ENCODE results near the gene ONECUT3.
A peak's percentile ranks its signal among the peaks of the same experiment; 100 is the strongest.

Gene ONECUT3

GRCh38 chr19:1756705-1757465 is 3.6 kb downstream of the ONECUT3 start:
- Histone ChIP-seq H3K23ac (ENCODE audit: low read length) (no peak overlapping the region), H3K79me2 (ENCODE audit: control insufficient read depth, insufficient read depth, low read length, poor library complexity) (no peaks in the 10 kb centered on the region), H3K18ac (ENCODE audit: low read length) (no peak overlapping the region), H3K4ac (ENCODE audit: low read depth, low read length) (no peak overlapping the region), H2BK12ac (ENCODE audit: low read length) (no peak overlapping the region), H2BK120ac (ENCODE audit: insufficient read depth, low read length, poor library complexity) (no peak overlapping the region), H3K27ac (ENCODE audit: low read depth, low read length) (no peak overlapping the region), H2AK5ac (ENCODE audit: low read length) (no peak overlapping the region), H2BK5ac (ENCODE audit: low read depth, low read length, poor library complexity) (no peak overlapping the region), H3K4me3 (ENCODE audit: low read depth, low read length) (no peak overlapping the region), H4K8ac (ENCODE audit: low read depth, low read length) (no peak overlapping the region), H2AFZ (ENCODE audit: insufficient read depth, low read length, poor library complexity) (no peak overlapping the region), H3K9ac (ENCODE audit: low read length) (no peak overlapping the region), H3K4me2 (ENCODE audit: low read length) (no peak overlapping the region), H3K9me3 (ENCODE audit: insufficient read depth, low read depth, low read length) (peaks cover 13% of the 10 kb centered on the region), H3K27me3 (ENCODE audit: insufficient read depth, low read length) (peaks cover 93% of the 10 kb centered on the region), H3K79me1 (ENCODE audit: low read length) (no peaks in the 10 kb centered on the region), H4K91ac (ENCODE audit: low read depth, low read length) (no peak overlapping the region), H3K4me1 (ENCODE audit: control insufficient read depth in 1 of 2, insufficient read depth in 2 of 2, low read length in 2 of 2) (no peaks in the 10 kb centered on the region), H3K36me3 (ENCODE audit: control insufficient read depth in 1 of 2, insufficient read depth in 2 of 2, low read length in 2 of 2) (no peaks in the 10 kb centered on the region), H4K12ac (ENCODE audit: low read depth, low read length) (no peak overlapping the region), H3K14ac (ENCODE audit: low read length) (no peak overlapping the region)
- no CpG with 5 or more reads among the region's 29 CpGs for WGBS (ENCODE audit: extremely low coverage, insufficient coverage, insufficient read length)
- no peak for DNase-seq

GRCh38 chr19:1757468-1758230 is 4.3 kb downstream of the ONECUT3 start:
- no peak overlapping the region for H2BK12ac ChIP-seq (ENCODE audit: low read length)
- DNase-seq, result no peak
- no peaks in the 10 kb centered on the region for H3K79me1 ChIP-seq (ENCODE audit: low read length)
- no peak overlapping the region for H4K91ac ChIP-seq (ENCODE audit: low read depth, low read length)
- H2BK120ac ChIP-seq (ENCODE audit: insufficient read depth, low read length, poor library complexity), result no peak overlapping the region
- no peak overlapping the region for H3K4me3 ChIP-seq (ENCODE audit: low read depth, low read length)
- H3K18ac ChIP-seq (ENCODE audit: low read length), result no peak overlapping the region
- no peak overlapping the region for H3K4me2 ChIP-seq (ENCODE audit: low read length)
- no peak overlapping the region for H4K12ac ChIP-seq (ENCODE audit: low read depth, low read length)
- H2BK5ac ChIP-seq (ENCODE audit: low read depth, low read length, poor library complexity), result no peak overlapping the region
- H2AFZ ChIP-seq (ENCODE audit: insufficient read depth, low read length, poor library complexity), result no peak overlapping the region
- peaks cover 13% of the 10 kb centered on the region for H3K9me3 ChIP-seq (ENCODE audit: insufficient read depth, low read depth, low read length)
- no peaks in the 10 kb centered on the region for H3K36me3 ChIP-seq (ENCODE audit: control insufficient read depth in 1 of 2, insufficient read depth in 2 of 2, low read length in 2 of 2)
- H3K23ac ChIP-seq (ENCODE audit: low read length), result no peak overlapping the region
- H3K79me2 ChIP-seq (ENCODE audit: control insufficient read depth, insufficient read depth, low read length, poor library complexity), result no peaks in the 10 kb centered on the region
- H2AK5ac ChIP-seq (ENCODE audit: low read length), result no peak overlapping the region
- H3K4ac ChIP-seq (ENCODE audit: low read depth, low read length), result no peak overlapping the region
- H4K8ac ChIP-seq (ENCODE audit: low read depth, low read length), result no peak overlapping the region
- H3K27me3 ChIP-seq (ENCODE audit: insufficient read depth, low read length), result peaks cover 93% of the 10 kb centered on the region
- no peak overlapping the region for H3K9ac ChIP-seq (ENCODE audit: low read length)
- H3K4me1 ChIP-seq (ENCODE audit: control insufficient read depth in 1 of 2, insufficient read depth in 2 of 2, low read length in 2 of 2), result no peaks in the 10 kb centered on the region
- no CpG with 5 or more reads among the region's 86 CpGs for WGBS (ENCODE audit: extremely low coverage, insufficient coverage, insufficient read length)
- H3K27ac ChIP-seq (ENCODE audit: low read depth, low read length), result no peak overlapping the region
- H3K14ac ChIP-seq (ENCODE audit: low read length), result no peak overlapping the region

GRCh38 chr19:1758231-1758577 is 4.9 kb downstream of the ONECUT3 start:
- no peak overlapping the region for H3K4me3 ChIP-seq (ENCODE audit: low read depth, low read length)
- no peak overlapping the region for H3K27ac ChIP-seq (ENCODE audit: low read depth, low read length)
- H3K36me3 ChIP-seq (ENCODE audit: control insufficient read depth in 1 of 2, insufficient read depth in 2 of 2, low read length in 2 of 2), result no peaks in the 10 kb centered on the region
- H3K79me1 ChIP-seq (ENCODE audit: low read length), result no peaks in the 10 kb centered on the region
- H4K91ac ChIP-seq (ENCODE audit: low read depth, low read length), result no peak overlapping the region
- no peak overlapping the region for H2BK5ac ChIP-seq (ENCODE audit: low read depth, low read length, poor library complexity)
- no peak overlapping the region for H3K14ac ChIP-seq (ENCODE audit: low read length)
- whole genome bisulfite sequencing (ENCODE audit: extremely low coverage, insufficient coverage, insufficient read length), result no CpG with 5 or more reads among the region's 10 CpGs
- no peak overlapping the region for H3K4ac ChIP-seq (ENCODE audit: low read depth, low read length)
- no peak overlapping the region for H4K8ac ChIP-seq (ENCODE audit: low read depth, low read length)
- H3K79me2 ChIP-seq (ENCODE audit: control insufficient read depth, insufficient read depth, low read length, poor library complexity), result no peaks in the 10 kb centered on the region
- no peak overlapping the region for H4K12ac ChIP-seq (ENCODE audit: low read depth, low read length)
- no peak overlapping the region for H2BK120ac ChIP-seq (ENCODE audit: insufficient read depth, low read length, poor library complexity)
- H3K9me3 ChIP-seq (ENCODE audit: insufficient read depth, low read depth, low read length), result peaks cover 13% of the 10 kb centered on the region
- H3K9ac ChIP-seq (ENCODE audit: low read length), result no peak overlapping the region
- no peak overlapping the region for H2AK5ac ChIP-seq (ENCODE audit: low read length)
- H3K4me1 ChIP-seq (ENCODE audit: control insufficient read depth in 1 of 2, insufficient read depth in 2 of 2, low read length in 2 of 2), result no peaks in the 10 kb centered on the region
- no peak overlapping the region for H2BK12ac ChIP-seq (ENCODE audit: low read length)
- H2AFZ ChIP-seq (ENCODE audit: insufficient read depth, low read length, poor library complexity), result no peak overlapping the region
- no peak overlapping the region for H3K4me2 ChIP-seq (ENCODE audit: low read length)
- peaks cover 91% of the 10 kb centered on the region for H3K27me3 ChIP-seq (ENCODE audit: insufficient read depth, low read length)
- DNase-seq, result no peak
- no peak overlapping the region for H3K23ac ChIP-seq (ENCODE audit: low read length)
- H3K18ac ChIP-seq (ENCODE audit: low read length), result no peak overlapping the region

DNA sequence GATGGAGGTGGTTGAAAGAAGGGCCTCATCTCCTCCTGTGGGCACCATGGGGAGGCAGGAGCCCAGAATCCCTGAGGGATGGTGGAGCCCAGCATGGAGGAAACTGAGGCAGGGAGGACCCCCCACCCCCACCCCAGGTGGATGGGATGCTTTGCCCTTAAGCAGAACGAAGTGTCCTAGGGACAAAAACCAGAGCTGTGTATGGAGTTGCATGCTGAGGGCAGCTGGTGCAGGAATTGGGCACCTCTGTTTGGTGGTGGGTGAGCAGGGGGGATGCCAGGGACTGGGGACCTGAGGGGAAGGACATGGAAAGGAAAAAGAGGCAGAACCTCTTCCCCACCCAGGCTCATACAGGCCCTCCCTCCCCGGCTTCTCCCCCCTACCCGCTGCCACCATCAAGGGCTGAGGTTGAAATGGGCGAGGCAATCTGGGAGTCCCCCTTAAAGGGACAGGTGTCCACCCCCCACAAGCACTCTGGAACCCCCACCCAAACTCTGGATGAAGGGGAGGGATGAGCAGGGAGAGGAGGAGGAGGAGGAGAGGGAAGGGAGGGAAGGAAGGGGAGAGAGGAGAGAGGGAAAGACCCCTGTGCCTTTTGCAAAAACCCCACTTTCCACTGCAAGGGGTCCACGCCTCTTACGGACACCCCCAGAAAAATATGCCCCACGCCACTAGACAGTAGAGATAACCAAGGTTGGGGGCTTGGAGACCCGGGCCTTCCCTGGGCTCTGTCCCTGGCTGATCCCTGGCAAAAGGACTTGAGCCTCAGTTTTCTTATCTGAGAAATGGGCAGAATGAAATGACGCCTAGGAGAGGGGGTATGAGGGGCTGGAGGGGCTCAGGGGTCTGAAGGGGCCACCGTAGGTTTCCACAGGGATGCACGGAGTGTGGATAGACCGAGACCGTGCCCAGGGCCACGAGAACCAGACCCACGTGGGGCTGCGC is 5.9 kb downstream of the ONECUT3 start:
- Histone ChIP-seq H2BK5ac (ENCODE audit: low read depth, low read length, poor library complexity) (no peak overlapping the region), H3K4me3 (ENCODE audit: low read depth, low read length) (peak overlapping the region; percentile 12), H2AK5ac (ENCODE audit: low read length) (no peak overlapping the region), H2BK120ac (ENCODE audit: insufficient read depth, low read length, poor library complexity) (no peak overlapping the region), H3K27me3 (ENCODE audit: insufficient read depth, low read length) (peaks cover 91% of the 10 kb centered on the region), H3K79me1 (ENCODE audit: low read length) (no peaks in the 10 kb centered on the region), H2AFZ (ENCODE audit: insufficient read depth, low read length, poor library complexity) (no peak overlapping the region), H4K12ac (ENCODE audit: low read depth, low read length) (no peak overlapping the region), H4K91ac (ENCODE audit: low read depth, low read length) (no peak overlapping the region), H3K18ac (ENCODE audit: low read length) (no peak overlapping the region), H3K27ac (ENCODE audit: low read depth, low read length) (no peak overlapping the region), H4K8ac (ENCODE audit: low read depth, low read length) (no peak overlapping the region), H3K4me1 (ENCODE audit: control insufficient read depth in 1 of 2, insufficient read depth in 2 of 2, low read length in 2 of 2) (no peaks in the 10 kb centered on the region), H3K14ac (ENCODE audit: low read length) (no peak overlapping the region), H3K23ac (ENCODE audit: low read length) (no peak overlapping the region), H3K9ac (ENCODE audit: low read length) (no peak overlapping the region), H3K9me3 (ENCODE audit: insufficient read depth, low read depth, low read length) (peaks cover 13% of the 10 kb centered on the region), H3K4ac (ENCODE audit: low read depth, low read length) (no peak overlapping the region), H3K4me2 (ENCODE audit: low read length) (no peak overlapping the region), H3K79me2 (ENCODE audit: control insufficient read depth, insufficient read depth, low read length, poor library complexity) (no peaks in the 10 kb centered on the region), H2BK12ac (ENCODE audit: low read length) (no peak overlapping the region), H3K36me3 (ENCODE audit: control insufficient read depth in 1 of 2, insufficient read depth in 2 of 2, low read length in 2 of 2) (no peaks in the 10 kb centered on the region)
- no CpG with 5 or more reads among the region's 16 CpGs for WGBS (ENCODE audit: extremely low coverage, insufficient coverage, insufficient read length)
- DNase-seq, result no peak

Measured in trophoblast cell (in vitro differentiated cells and primary cell).